HG03571 (cell line): Measurements from ENCODE around the gene IL11RA.

Experiments used
- ATAC-seq: cut with Tn5 transposase; IDR thresholded peaks from one replicate; pipeline ENCODE4 v1.9.1; 2021; ENCODE audit not compliant: unreplicated experiment

Gene IL11RA

DNA sequence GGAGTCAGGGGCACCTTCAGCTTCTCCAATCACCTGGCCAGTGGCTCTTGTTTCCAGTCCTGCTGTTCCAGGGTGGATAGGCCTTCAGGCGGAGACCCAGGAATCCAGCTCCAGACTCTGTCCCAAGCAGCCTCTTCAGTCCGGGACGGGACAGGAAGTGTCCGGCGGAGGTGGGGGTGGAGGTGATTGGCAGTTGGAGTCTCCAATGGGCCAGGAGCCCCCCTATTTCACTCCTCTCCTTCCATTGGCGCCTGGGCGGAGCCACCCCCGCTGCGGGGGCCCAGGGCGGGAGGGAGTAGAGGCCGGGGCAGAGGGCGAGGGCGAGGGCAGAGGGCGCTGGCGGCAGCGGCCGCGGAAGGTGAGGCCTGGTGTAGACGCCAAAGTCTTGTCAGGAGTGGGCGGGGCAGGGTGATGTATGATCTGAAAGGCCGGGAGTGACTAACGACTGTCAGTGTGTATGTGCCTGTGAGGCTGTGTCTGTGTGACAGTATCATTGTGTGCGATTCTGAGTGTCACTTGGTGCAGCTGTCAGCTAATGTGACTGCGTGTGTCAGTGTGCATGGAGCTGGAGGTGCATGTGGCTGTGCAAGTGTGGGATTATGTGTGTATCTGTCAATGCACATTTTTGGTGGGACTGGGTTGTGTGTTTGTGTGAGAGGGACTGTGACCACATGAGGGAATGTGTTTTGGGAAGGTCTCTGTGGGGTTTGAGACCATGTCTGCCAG is at the start of gene IL11RA:
TSS of gene IL11RA (plus strand) at position 310 of the 726 bp plus-strand sequence. CDS start 3,033 bp downstream, outside the sequence.
- no peak for ATAC-seq

DNA sequence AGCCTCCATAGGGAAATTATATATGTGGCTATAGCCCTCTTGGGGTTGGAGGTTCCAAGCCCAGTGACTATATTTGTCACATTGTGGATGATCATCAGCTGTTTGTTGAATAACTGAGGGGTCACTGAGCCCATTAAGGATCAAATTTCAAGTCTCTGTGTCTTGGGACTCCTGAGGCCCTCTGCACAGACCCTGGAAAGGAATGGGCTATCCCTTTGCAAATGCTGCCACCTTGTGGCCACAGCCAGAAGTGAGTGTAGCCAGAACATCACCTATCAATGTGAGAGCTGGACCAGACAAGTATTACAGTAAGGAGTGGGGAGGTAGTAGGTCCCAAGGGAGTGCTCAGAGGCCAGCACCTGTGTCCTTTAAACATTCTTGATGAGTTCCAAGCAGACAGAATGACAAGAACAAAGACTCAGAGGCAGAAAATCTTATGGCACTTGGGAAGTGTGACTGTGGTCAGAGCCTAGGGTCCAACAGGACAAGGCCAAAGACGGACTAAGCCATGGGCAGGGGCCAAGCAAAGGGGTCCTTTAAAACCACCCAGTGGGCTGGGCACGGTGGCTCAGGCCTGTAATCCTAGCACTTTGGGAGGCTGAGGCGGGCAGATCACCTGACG is 48.3 kb upstream of the IL11RA start:
- no peak for ATAC-seq

DNA sequence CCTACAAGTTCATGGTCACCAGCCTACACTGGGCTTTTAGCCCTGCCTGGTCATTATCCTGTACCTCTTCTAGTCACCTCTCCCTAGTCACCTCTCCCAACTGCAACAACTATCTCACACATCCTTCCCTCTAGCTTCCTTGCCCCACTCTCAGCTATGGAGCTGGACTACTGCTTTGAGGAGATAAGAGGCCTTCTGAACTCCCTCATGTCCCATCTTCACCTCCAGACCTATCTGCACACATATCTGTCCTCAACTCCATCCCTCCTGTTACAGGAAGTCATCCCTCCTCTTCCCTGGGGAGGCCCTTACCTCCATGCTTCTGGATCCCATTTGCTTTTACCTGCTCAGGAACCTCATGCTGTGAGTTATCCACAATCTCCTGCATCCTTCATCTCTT is 45.8 kb upstream of the IL11RA start:
- no peak for ATAC-seq

DNA sequence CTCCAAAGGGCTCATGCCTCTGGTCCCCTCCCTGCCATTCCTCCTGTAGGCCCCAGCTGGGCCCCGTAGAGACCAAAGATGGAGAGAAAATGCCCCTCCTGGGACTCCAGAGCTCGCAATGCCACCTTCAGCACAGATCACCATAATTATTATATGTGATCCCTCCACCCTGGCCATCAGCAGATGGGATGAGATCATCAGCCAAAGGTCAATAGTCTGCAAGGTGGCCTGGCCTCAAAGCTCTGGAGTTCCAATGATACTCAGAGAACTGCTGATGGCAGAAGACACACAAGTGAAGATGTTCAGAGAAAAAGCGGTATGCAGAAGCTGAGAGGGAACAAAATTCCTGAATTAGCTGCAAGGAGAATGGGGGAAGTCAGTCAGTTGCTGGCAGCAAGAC is 45.1 kb upstream of the IL11RA start:
- no peak for ATAC-seq

DNA sequence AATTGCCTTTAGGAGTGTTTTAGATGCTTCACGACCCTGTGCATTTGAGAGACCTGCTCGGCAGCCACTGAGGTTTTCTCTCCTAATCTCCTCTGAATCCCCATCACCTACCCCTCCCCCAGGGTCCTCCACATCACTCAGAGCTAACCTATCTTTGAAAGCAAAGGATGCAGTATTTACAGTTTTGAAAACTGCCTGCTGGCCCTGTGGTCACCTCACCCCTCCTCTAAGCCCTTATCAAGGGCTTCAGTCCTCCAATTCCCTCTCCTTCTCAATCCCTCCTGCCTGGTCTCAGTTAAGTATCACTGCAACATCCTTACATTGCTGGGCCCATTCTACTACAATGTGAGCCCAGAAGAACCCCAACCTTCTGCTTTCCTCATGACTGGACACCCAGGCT is 44.7 kb upstream of the IL11RA start:
- ATAC-seq, result no peak

DNA sequence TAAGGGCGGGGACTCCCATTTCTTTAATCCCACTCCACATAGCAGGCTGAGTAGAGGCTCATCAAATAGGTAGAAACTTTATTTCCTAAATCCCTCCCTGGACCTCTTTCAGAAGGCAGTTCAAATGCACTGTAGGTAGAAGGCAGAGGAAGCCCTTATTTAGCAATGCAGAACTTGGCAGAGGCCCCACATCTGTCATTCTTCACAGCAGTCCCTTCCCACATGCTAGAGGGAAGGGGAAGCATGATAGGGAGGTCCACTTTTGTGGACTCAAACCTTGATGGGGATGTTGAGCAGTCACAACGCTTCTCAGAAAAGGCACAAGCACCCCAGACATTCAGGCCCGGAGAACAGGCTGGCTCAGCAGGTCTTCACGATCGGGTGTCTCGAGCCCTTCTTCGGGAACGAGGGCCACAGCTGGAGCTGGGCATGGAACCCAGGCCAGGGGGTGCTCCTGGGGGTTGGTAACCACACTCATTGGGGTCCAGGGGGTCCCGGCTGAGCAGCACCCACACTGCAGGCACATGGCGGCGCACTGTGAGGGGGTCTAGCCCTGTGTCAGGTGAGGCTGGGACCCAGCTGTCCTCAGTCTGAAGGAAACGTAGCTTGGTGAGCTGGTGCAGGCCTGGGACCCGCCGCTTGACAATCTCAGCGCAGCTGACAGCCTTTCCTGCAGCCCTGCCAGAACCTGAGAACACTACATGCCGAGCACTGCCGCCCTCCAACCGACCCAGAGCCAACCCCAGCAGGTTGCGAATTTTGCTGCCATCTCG is 41.4 kb upstream of the IL11RA start:
- no peak for ATAC-seq

DNA sequence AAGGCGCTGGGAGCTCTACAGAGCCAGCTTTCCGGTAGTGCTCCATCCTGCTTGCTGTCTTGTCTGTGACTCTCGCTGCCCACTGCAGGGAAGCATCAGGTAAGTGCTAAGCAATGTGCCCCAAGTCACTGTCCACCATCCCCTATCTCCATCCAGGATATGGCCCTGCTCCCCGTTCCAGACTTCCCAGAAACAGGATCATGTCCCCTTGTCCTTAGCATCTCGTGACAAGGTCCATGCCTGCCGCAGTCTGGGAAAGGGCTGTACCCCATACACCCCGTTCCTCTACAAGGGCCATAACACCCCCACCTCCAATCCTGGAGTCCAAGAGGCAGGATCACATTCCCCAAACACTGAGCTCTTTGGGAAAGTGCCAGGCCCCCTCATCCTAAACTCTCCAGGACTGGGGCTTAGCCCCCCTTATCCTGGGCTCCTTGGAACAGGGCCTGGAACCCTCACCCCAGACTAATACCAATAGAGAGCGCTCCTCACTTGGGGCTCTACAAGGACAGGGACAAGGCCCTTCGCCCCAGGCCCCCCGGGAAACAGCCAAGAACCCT is 40.7 kb upstream of the IL11RA start:
- no peak for ATAC-seq

DNA sequence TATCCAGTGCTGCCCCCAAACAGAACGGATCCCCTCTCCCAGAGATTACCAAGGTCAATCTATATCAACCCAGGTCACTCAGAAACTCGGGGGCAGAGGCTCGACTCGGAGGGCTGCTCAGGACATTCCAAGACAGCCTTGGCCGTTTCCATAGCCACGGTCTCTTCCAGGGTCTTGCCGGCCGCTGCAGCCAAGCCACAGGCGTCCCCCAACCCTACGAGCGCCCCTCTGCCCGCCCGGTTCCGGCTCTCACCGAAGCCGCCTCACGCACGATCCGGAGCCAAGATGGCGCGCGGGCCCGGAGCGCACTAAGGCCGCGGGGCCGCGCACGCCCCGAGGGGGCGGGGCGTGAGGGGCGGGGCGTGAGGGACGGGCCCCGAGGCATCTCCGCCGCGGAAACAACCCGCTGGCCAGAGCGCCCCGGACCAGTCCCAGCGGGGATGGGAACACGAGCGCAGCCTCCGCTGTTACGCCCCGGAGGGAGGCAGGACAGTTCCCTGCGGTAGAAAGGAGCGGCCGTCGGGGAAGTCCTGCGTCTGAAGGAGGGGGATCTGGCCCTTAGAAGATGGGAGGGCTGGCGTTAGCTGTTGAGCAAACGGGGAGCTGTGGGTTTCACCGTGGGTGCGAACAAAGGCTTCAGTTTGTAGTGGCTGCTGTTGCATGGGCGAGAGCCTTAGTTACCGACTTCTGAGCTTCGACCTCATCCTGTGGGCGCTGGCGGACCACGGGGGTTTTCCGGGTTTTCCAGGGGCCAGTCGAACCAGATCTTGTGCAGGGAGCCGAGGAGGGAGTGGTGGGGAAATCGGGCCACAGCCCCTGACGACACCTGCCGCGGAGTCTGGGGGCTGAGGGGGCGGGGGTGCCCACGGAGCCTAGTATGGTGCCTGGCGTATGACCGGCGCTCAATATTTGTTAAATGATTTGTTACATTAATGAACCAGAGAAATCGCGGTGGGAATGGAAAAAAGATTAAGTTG is 39.9 kb upstream of the IL11RA start, which contains the start of gene RPP25L:
TSS of gene RPP25L (minus strand) at position 287 of the 977 bp plus-strand sequence. CDS start 801 bp downstream, outside the sequence.
- peak; percentile 81 for ATAC-seq

DNA sequence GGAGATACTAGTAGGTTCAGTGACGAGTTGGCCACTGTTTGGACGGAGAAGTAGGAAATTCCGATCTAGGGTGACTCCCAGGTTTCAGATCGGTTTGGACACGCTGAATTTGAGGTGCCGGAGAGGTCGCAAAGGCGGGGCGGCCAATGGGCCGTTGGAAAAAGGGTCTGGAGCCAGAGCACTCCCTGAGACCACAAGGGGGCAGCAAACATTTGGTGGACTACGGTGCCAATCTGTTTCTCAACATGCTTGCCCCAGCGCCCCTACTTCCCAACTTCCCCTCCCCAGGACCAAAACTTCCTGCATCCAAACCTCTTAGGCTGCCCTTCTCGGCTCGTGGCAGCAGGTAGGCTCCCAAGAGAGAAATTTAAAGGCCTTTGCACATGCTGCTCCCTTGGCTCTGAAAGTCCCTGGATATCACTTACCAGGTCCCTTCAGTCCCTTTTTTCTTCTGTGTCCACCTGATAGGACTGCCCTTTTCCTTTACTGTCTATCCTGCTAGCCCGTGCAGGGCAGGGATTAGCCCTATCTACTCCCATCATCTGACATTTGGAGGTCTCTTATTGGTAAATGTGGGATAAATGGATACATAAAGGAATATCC is 39.1 kb upstream of the IL11RA start:
- no peak for ATAC-seq

DNA sequence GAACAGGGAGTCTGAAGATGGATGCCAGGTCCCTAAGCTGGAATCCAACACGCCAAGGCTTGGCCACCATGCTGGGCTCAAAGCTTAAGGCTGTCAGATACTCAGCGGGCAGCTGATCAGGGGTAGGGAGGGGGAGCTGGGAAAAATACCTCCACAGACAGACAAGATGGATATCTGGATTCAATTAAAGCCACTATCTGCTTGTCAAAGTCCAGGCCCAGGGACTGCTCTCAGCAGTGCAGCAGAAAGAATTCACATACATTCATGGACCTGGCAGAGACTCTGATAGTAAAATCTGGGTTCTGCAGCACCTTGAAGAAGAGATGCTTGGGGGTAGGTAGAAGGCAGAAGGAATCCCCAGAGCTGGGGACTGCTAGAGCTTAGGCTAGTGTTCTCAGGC is 36.9 kb upstream of the IL11RA start:
- ATAC-seq, result no peak

DNA sequence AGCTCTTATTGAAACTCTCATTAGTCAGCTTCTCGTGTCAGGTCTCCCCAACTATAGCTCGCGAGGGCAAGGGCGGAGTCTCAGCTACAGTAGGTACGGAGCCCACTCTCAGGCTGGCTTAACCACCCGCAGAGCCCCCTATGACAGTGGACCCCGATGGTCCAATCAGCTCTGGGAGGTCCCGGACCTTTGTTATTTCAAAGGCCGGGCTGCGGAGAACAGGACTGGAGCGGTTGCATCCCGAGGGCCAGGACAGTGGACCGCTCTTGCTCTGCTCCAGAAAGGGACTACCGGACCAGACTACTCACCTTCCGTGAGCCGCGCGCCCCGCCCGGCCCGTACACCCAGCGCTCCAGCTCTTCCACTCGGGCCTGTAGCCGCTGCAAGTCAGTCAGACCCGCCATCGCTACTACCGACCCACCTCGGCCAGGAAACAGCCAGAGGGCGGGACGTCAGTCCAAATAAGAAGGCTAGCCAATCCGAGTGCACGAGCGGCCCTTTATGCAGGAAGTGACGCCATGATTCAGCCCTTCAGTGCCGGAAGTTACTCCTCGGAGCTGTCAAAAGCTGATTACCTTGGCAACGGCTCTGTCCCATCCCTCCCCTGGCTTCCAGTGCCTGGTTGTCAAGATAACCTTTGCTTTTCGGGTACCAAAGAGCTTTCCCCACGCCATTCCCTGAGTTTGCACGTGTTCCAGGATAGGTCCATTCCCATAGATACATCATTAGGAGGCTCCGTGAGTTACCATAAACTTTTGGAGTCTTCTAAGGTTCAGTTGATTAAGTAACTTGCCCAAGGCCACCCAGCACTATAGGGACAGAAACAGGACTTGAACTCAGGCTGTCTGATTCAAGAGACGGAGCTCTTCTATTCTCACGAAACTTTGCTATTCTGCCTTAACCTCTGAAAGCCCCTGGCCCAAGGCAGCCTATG is 31.7 kb upstream of the IL11RA start, which contains the start of gene DCTN3:
TSS of gene DCTN3 (minus strand) at position 435 of the 934 bp plus-strand sequence. CDS start at position 404, 31 bp downstream.
- peak; percentile 96 for ATAC-seq

DNA sequence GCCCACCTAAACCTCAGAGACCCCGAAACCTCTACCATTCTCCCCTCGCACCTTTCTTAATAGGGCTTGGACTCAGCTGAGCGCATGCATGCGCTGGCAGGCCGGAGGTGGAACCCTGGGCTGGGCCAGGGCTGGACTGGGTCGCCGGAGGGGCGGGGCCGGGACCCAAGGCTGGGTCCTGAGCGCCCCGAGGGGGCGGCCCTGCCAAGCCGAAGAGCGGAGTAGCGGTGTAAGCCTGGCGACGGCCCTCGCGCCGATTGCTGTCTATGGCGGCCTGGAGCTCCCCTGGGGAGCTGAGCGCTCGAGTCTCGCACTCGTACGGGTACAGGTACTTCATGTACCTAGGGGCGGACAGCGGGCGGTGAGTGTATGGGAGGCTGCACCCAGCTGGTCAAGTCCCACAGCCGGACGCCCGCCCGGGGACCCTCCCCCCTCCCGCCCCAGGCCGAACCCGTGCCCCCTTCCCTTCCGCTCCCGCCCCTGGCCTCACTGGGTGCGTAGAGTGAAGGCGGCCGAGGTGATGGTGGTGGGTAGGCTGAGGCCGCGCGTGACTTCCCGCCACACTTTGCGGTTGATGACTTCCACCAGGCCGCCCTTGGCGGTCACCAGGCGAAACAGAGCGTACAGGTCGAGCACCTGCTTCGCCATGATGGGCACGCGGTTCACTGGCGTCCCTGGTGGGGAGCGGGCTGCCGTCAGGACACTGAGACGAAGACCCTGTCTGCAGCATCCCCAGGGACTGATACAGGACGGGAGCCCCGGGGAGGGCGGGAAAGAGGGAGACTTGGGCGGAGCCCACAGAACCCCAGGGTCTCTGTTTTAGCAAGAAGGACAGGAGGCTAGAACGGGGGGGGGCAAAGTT is 28.4 kb upstream of the IL11RA start:
- ATAC-seq, result no peak

DNA sequence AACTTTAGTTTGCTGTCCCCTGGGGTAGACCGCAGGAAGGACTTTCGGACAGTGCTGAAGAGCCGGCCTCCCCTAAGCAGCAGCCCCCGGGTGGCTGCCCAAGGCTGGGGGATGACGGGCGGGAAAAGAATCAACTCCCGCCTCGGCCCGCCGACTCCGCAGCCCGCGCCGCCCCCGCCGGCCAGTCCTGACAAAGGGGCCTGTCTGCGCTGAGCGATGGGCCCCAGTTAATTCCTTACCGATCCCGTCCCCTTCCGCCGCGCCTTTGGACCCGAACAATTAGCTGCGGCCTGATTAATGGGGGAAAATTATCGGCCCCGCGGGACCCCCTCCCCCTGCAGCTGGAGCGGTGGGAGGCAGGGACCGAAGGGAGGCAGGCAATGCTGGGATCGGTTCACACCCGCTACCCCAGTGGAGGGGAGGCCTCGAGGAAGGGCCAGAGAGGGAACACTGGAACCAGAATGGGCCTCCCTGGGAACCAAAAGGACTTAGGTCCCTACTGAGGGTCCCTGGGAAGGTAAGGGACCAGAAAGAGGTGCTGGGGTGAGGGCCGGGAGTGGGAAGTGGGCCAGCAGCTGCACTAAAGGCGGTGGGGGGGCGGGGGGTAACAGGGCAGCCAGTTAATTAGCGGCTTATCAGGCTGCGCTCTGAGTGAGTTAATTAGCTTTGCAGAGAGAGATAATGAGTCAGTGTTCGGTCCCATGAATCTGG is 27.4 kb upstream of the IL11RA start:
- no peak for ATAC-seq

DNA sequence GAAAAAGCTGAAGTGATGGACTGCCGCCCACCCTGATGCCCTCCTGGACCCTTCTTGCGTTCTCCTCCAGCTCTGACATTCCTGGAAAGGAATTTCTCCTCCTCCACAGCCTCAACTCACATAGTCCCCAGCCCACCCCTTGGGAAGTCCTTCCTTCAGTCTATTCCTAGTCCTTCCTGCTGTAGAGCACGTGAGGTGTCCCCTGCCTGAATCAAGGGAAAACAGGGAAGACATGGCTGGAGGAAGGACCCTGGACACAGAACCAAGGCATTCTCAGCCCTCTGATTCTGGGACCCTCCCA is 26.8 kb upstream of the IL11RA start:
- ATAC-seq, result no peak

DNA sequence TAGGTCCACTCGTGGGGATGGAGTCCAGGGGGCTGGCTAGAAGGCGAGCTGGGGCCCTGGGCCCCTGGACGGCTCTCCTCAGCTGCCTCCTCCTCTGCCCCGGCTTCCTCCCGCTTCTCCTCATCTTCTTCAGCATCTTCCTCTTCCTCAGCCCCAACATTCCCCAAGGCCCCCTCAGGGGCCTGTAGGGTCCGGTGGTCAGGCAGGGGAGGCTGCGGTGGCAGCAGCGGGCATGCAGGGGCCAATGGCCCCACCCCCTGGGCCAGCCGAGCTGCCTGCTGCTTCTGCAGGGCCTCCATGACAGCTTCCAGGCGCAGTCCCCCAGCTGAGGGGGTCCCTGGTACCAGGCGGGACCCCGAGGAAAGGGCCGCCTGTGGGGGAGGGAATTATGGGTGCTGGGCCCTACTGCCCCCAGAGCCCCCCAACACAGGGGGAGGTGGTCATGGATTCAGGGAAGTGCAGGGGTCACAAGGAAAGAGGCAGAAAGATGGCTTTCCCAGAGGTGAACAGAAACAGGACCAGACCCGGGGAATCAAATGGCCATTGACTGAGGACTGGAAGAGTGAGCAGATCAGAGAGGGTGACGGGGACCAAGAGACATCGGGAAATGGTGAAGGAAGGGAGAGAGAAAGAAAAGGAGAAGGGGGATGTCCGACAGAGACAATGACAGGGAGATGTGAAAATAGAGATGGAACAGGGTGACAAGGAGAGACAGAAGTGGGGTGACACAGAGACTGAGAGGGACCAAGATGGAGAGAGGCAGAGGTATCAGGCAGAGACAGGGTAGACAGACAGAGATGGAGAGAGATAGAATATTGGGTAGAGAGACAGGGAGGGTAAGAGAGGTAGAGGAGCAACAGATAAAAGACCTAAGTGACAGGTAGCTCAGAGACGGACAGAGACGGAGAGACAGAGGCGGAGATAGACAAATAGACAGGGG is 24.0 kb upstream of the IL11RA start:
- ATAC-seq, result no peak
